Lower lobe of right lung (tissue), 2 donors: ENCODE results near the gene MEGF9. TPM values are rescaled to one million over a fixed set of nuclear protein-coding genes. Genes with fewer than 3 reads are reported as not detected.

Experiments
- ATAC-seq, 2 donors: fragments of 200-7000 bp; cut with Tn5 transposase; one replicate each; pipeline ENCODE4 v1.9.1; 2020 to 2022; ENCODE audit warnings: mild to moderate bottlenecking in 2 of 2, moderate library complexity in 2 of 2
- DNase-seq: peaks from one replicate; pipeline ENCODE4 v3.0.0-alpha.2; 2020
- H3K27ac ChIP-seq: fragments of 200-600 bp; one replicate; pipeline ENCODE4 v1.8.0; 2022
- H3K27me3 ChIP-seq: fragments of 200-600 bp; one replicate; pipeline ENCODE4 v1.8.0; 2022; ENCODE audit warnings: low read depth
- H3K36me3 ChIP-seq: fragments of 200-600 bp; one replicate; pipeline ENCODE4 v1.8.0; 2022; ENCODE audit warnings: mild to moderate bottlenecking
- H3K4me1 ChIP-seq: fragments of 200-600 bp; one replicate; pipeline ENCODE4 v1.8.0; 2022
- H3K4me3 ChIP-seq: fragments of 200-600 bp; one replicate; pipeline ENCODE4 v1.8.0; 2022; ENCODE audit warnings: mild to moderate bottlenecking
- H3K9me3 ChIP-seq: fragments of 200-600 bp; one replicate; pipeline ENCODE4 v1.8.0; 2022
- intact Hi-C: fragments of 100-400 bp; cut with DNase I; formaldehyde crosslinking; loops from one replicate; pipeline ENCODE4 v1.11.0; 2022
- total RNA-seq: library from RNA; stranded (reverse); fragmentation: NEBNext Ultra II Directional; extraction: Animal tissue kit (Norgen Biotek cat#: 25700); gene quantifications from one replicate; pipeline ENCODE4 v1.2.1, GENCODE V29; 2021
- TF ChIP-seq, protein P1 (sequence below): fragments of 200-600 bp; IDR thresholded peaks from one replicate; pipeline ENCODE4 v1.8.0; 2022; ENCODE audit warnings: antibody characterized with exemption, mild to moderate bottlenecking
- donor health status: DM: no; HTN: yes; CAD: no; lungs with severe emphysema.

MEGF9 gene
- total RNA-seq, 1 donor from 2014 or later, result 71.1 TPM

DNA sequence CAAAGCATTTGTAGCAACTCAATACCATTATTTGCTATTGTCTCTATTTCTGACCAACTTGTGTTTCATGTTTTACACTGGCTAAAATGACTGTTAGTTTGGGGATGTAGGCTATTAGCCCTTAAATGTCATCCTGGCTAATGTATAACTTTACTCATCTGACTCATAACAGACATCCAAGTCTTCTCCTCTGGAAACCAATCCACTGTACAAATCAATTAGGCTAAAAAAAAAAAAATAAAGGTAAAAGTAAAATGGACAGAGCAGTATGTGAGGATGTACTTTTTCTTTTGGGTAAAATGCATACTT is 20.6 kb downstream of the MEGF9 start:
- Histone ChIP-seq H3K36me3 (no peaks in the 10 kb centered on the region), H3K4me3 (no peak overlapping the region), H3K27ac (no peak overlapping the region), H3K4me1 (peaks cover 46% of the 10 kb centered on the region), H3K27me3 (no peaks in the 10 kb centered on the region), H3K9me3 (no peaks in the 10 kb centered on the region)
- ATAC-seq (no peak), DNase-seq (no peak)
- intact Hi-C loops, result no loop called here
- TF ChIP-seq, protein P1, sequence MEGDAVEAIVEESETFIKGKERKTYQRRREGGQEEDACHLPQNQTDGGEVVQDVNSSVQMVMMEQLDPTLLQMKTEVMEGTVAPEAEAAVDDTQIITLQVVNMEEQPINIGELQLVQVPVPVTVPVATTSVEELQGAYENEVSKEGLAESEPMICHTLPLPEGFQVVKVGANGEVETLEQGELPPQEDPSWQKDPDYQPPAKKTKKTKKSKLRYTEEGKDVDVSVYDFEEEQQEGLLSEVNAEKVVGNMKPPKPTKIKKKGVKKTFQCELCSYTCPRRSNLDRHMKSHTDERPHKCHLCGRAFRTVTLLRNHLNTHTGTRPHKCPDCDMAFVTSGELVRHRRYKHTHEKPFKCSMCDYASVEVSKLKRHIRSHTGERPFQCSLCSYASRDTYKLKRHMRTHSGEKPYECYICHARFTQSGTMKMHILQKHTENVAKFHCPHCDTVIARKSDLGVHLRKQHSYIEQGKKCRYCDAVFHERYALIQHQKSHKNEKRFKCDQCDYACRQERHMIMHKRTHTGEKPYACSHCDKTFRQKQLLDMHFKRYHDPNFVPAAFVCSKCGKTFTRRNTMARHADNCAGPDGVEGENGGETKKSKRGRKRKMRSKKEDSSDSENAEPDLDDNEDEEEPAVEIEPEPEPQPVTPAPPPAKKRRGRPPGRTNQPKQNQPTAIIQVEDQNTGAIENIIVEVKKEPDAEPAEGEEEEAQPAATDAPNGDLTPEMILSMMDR, result no peak

DNA sequence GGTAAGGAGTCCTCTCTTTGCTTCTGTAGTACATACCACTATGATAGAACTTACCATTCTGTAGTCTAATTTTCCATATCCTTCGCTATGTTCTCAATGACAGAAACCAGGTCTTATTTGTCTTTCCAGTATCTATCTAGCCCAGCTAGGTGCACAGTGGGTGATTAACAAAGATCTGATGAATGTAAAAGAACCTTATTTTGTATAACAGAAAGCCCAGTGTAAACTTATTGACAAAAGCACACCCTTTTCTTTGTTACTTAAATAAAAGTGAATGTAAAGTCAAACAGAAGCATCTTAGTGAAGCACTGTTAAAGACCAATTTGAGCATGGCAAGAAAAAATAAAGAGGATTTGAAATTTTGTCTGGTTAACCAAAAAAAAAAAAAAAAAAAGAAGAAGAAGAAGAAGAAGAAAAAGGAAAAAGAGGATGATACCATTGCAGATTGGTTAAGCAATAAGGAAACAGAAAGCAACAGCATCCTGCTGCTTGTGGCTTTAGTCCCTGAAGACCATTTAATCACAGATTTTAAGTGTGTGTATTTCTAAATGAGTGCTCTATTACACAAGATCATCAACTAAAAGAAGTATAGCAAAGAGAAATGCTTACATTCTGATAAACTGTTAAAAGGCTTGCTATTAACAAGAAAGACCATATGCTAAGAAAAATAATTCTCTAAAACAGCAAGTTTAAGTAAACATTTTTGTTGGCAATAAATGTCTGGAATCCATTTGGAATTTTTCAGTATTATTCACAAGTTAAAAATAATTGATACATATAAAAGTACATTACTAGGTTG is 21.2 kb downstream of the MEGF9 start:
- H3K4me1 ChIP-seq, result peaks cover 46% of the 10 kb centered on the region
- H3K27me3 ChIP-seq, result no peaks in the 10 kb centered on the region
- peak; percentile 53 to 78 for ATAC-seq
- no peak for DNase-seq
- H3K36me3 ChIP-seq, result no peaks in the 10 kb centered on the region
- no peak overlapping the region for H3K4me3 ChIP-seq
- TF ChIP-seq, protein P1, result no peak
- no peak overlapping the region for H3K27ac ChIP-seq
- no peaks in the 10 kb centered on the region for H3K9me3 ChIP-seq
- intact Hi-C loops, result no loop called here

DNA sequence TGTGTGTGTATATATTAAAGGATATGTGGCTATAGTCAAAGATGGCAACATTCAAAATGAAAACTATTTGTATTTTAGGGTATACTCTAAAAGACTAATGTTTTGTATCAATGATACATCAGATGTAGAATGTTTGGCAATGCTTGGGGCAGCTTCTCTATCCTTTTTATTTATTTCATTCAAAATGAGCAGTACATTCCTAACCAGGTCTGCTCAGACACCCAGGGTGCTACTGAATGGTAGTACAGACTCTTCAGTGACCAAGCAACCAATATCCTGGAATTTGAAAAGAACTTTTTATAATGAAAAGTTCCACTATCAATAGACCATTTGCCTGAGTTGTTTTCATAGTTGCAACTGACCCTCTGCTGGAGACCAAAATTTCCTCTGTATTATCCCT is 23.9 kb downstream of the MEGF9 start:
- no peak for ATAC-seq
- intact Hi-C loops, result no loop called here
- TF ChIP-seq, protein P1, result no peak
- Histone ChIP-seq H3K27ac (no peak overlapping the region), H3K9me3 (no peaks in the 10 kb centered on the region), H3K4me3 (no peak overlapping the region), H3K4me1 (peaks cover 38% of the 10 kb centered on the region), H3K36me3 (no peaks in the 10 kb centered on the region), H3K27me3 (no peaks in the 10 kb centered on the region)
- no peak for DNase-seq

DNA sequence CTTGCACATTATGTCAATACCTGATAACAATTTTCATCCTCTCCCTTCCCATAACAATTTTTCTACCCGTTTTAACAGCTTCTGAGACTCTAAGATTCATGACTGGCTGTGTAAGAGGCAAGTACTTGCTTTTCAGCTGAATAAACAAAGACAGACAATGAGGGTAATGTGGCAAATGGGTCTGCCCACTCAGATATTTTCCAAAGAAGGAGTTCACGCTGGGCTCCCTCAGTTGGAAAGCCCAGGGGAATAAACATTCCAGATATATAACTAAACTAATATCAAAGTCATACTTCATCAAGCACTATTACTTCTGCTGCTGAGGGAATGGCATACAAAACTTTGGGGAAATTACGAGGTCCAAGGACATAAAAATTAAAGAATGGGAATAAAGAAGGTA is 24.4 kb downstream of the MEGF9 start:
- ATAC-seq (no peak), DNase-seq (no peak)
- Histone ChIP-seq H3K9me3 (no peaks in the 10 kb centered on the region), H3K27ac (no peak overlapping the region), H3K4me1 (peaks cover 39% of the 10 kb centered on the region), H3K36me3 (no peaks in the 10 kb centered on the region), H3K27me3 (no peaks in the 10 kb centered on the region), H3K4me3 (no peak overlapping the region)
- intact Hi-C loops, result no loop called here
- TF ChIP-seq, protein P1, result no peak

DNA sequence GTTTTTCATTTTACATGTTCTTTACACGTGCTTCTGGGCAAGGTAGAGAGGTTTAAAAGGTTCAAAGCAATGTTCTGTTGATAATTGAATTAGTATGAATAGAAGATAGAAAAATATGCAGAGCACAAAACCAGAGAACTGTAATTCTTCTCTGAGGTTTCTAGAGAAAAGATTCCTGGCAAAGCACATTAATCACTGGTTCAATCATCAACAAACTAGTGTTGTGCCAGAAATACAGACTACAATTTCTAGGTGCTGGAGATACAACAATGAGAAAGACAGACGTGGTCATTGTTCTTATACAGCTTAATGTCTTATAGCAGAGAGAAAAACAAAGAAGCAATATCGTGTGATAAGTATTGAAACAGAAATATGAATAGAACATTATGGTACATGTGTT is 25.5 kb downstream of the MEGF9 start:
- intact Hi-C loops, result no loop called here
- Histone ChIP-seq H3K4me3 (no peak overlapping the region), H3K36me3 (no peaks in the 10 kb centered on the region), H3K9me3 (no peaks in the 10 kb centered on the region), H3K27me3 (no peaks in the 10 kb centered on the region), H3K4me1 (peaks cover 38% of the 10 kb centered on the region), H3K27ac (no peak overlapping the region)
- TF ChIP-seq, protein P1, result no peak
- ATAC-seq (no peak), DNase-seq (no peak)
